ENCODE data around the gene NCOA1.
"Not testable (repeated sequence)": the region's sequence is repeated elsewhere in the genome, so short reads cannot be mapped to it uniquely, and the experiment has no call there.

The NCOA1 gene

DNA sequence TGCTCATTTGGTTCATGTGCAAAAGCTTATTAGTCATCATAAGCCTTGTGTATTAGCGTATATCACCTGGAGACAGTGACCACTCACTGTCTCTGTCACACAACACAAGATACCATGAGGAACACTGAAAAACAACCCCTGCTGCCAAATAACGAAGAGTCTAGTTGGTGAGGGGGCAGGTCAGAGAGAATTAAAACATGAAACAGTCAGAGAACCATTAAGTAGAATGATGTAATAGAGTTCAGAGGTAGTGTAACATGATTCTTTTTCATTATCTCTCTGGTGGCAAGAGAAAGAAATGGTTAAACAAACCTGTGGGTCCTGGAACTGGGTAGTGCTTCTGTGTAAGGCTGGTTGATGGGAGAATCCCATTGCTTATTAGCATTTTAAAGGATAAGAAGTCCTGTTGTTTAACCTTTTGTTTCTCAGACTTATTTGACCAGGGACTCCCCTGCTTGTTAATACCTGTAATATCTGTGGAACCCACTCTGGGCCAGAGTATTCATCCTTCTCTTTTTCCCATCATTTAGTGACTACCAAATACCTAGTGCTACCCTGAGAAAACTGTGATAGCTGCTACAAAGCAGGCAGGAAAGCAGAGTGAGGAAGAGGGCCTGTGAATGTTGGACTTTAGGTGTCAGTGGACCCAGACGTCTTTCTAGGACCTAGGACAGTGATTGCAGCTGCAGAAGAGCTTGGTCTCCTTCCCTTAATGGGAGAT is 264.1 kb downstream of the NCOA1 start:
- DNase-seq: no peak

DNA sequence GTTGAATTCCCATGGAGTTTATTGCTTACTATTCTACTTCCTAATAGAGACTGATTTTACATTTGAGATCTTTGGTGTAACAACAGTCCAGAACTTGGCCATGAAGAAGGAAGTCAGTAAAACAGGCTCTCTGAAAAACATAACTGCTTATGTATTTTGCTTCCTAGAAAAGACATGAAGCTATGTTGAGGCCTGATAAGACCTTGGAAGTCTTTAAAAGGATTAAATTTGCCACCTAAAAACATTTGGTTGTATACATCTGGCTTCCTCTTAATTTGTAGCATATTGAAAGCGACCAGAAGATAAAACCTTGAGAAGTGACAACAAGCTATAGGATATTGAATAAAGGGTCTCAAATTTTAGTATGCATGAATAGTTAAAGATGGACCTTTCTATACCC is 265.7 kb downstream of the NCOA1 start:
- DNase-seq: no peak

DNA sequence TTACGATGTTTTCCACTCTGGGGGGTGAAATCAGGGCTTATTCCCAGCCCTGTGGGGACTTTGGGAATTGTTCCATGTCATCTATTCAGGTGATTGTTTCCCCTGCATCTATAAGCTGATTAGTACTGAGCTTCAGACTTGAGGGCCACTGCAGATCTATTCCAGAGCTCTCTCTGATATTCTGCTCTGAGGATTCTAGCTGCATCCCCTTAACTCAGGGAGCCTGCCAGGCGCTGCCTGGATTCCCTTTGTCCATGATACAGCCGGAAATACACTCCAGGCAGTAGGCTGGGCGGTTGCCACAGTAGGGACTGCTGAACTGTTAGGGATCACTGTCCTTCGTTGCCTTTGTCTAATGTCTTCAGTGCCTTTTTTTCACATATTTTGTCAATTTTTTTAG is 270.8 kb downstream of the NCOA1 start:
- no peak for DNase-seq

DNA sequence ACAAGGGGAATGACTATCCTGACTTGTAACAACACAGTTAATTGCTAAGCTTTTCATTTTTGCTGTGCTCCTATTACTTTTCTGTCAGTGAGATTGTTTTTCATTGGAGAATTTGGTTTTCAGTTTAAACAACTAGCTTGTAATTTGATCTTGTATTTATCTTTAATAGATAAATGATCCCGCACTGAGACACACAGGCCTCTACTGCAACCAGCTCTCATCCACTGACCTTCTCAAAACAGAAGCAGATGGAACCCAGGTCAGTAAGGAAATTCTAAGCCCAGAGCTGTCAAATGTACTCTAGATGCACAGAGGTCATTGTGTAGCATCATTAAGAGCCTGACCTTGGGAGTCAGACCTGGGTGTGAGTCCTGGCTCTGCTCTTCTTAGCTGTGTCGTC is 271.5 kb downstream of the NCOA1 start:
- DNase-seq: no peak

DNA sequence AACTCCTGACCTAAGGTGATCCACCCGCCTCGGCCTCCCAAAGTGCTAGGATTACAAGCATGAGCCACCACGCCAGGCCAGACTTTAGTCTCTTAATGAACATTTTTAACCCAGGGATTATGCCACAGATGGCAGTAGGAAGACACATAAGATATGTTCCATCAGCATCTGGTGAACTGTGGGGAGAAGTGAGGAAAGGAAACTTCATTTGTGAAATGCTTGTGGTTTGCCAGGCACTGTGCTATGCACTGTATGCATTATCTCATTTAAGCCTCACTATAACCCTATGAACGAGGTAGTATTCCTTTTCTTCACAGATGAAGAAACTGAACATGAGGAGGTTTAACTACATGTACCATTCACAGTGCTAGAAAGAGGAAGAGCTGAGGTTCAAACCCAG is 272.8 kb downstream of the NCOA1 start:
- no peak for DNase-seq

DNA sequence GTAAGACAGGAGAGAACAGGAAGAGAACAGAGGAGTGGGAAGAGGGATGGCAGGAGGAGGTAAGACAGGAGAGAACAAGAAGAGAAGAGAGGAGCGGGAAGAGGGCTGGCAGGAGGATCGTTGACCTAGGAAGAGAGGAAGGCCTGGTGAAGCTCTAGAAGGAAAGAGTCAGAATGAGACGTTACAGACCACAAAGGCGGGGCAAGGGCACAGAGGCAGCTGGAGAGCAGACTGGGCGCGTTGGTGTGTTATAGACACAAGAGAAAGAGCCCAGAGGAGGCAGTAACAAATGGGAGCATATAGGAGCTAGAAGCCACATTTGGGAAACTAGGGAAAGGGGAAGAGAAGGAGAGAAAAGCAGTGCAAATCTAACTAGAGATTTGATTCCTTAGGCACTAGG is 275.6 kb downstream of the NCOA1 start:
- no peak for DNase-seq

DNA sequence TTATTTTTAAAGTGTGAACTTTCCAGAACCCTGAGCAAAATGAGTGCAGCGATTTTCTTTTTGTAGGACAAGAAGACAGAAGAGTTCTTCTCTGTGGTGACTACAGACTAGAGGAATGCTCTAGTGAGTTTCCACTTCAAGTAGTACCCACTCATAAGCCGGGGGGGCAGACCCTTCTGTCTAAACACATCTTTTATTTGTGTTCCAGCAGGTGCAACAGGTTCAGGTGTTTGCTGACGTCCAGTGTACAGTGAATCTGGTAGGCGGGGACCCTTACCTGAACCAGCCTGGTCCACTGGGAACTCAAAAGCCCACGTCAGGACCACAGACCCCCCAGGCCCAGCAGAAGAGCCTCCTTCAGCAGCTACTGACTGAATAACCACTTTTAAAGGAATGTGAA is 277.0 kb downstream of the NCOA1 start:
- DNase-seq: no peak

DNA sequence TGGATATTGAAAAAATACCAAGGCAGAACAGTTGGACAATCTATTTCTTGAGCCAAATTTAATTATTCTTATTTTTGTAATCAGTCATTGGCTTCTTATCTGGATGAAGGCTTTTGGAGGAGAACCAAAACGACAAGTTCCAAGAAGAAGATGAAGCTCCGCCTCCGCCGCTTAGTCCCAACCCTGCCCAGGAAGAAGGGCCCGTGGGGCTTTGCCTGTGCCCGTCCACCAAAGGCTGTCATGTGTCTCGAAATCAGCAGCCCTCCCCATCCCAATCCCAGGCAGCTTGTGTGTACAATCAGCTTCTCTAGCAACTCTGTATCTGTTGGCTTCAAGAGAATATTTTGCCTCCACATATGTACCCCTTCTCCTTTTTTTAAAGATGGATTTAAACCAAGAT is 277.5 kb downstream of the NCOA1 start:
- no peak for DNase-seq

DNA sequence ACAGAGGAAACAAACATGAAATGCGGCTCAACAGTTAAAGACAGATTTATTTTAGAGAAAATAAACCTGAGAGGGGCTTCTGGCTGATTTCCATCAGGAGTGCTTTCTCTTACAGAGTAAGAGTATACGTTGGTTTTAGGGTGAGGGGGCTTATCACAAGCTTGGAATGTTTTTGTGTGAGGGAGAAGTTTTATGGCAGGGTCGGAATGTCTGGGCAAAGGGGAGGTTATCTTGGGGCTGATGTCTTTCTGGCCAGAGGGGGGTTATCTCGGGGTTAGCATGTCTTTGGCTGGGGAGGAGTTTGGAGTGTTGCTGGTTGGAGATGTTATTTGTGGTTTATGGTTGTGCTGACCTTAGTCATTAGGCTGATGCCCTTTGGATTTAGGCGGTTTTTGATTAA is 280.0 kb downstream of the NCOA1 start:
- no peak for DNase-seq

DNA sequence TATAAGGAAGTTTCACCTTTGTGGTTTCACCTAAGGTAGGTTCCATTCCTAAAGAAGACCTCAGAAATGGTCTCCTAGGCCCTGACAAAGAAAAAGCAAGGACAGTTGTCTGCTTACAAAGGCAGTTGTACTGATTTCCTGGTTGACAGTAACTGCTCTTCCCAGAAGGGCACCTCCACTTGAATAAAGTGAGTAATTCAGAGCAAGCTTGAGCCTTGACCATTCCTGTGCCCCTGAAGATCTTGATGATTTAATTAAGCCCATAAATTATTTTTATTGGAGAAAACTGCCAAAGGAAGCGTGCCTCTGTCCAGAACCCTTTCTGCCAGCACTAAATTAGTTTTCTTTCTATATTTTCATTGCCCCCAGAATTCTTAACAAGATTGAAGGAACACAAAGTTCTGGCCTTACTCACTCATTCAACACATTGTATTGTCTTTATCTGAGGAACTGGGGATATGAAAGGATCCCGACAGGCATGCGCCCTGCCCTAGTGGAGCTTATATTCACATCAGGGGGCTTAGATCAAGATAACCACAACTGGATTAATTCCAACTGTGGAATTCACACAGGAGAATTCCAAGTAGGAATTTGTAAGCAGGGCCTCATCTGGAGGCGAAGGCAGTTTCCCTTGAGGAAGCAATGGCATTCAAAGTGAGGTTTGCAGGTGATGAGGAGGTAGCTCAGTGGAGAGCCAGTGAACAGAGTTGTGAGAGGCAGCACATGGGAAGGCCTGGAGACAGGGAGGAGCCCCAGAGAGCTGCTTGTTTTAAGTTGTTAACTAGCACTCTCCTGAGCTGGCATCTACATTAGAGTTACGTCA is 280.9 kb downstream of the NCOA1 start:
- DNase-seq: no peak

DNA sequence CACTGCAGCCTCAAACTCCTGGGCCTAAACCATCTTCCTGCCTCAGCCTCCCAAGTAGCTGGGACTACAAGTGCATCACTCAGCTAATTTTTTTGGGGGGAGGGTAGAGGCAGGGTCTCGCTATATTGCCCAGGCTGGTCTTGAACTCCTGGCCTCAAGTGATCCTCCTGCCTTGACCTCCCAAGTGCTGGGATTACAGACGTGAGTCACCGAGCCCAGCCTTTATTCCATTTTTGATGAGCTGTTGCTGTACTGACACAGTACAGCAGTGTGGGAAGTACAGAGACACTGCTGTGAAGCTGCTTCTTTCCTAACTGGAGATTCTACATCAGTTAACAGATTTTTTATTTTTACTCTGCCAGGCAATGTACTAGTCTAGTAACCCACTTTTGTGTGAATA is 283.3 kb downstream of the NCOA1 start:
- DNase-seq: no peak

DNA sequence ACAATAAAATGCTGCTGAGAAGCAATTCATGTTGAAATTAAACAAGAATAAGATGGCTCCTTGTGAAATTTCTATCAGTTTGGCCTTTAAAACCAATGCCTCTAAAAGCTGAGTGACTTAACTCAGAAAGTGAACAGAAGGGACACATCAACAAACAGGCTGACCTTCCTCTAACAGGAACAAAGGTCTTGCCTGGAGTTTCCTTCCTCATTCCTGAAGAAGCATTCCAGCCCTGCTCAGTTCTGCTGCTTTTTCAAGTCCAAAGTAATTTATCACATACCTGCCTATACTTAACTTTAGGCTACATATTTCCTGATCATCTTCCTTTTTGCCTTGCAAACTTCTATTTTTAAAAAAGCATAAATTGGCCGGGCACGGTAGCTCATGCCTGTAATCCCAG is 288.1 kb downstream of the NCOA1 start:
- no peak for DNase-seq

DNA sequence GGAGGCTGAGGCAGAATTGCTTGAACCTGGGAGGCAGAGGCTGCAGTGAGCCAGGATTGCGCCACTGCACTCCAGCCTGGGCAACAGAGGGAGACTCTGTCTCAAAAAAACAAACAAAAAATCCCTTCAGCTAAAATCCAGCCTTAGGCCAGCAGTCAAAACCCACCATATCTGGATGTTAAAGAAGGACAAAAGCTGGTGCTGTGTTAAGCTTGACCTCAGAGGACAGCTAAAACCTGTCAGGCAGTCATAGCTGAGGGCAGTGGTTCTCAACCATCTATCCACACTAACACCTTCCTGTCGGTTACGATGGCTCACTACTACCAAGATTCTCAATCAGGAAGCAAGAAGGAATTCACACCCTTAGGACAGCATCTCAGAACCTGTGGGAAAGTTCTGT is 292.6 kb downstream of the NCOA1 start:
- DNase-seq: no peak

DNA sequence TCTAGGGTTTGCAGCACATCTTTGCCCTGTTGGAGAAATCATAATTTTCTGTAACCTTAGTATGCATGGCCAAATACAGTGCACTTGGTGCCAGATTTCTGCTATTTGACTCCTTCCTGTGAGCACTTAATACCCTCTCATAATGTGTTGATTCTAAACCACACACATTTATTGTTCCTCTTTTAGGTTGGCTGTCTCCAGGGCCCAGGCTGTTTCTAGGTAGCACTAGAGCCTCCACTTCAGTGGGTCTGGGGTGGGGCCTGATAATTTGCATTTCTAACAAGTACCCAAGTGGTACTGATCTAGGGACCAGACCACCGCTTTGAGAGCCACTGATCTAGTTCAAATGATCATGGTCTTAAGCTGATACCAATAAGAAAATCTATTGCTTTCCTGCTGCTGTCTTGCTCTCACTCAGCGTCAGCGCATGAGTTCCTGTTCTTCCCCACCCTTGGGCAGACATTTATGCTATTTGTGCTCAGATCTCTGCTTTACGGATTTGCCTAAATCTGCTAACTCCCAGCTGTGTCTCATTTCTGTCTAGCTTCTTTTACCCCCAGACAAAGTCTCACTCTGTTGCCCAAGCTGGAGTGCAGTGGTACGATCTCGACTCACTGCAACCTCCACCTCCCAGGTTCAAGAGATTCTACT is 294.7 kb downstream of the NCOA1 start:
- DNase-seq: peak; percentile 22 to 33

DNA sequence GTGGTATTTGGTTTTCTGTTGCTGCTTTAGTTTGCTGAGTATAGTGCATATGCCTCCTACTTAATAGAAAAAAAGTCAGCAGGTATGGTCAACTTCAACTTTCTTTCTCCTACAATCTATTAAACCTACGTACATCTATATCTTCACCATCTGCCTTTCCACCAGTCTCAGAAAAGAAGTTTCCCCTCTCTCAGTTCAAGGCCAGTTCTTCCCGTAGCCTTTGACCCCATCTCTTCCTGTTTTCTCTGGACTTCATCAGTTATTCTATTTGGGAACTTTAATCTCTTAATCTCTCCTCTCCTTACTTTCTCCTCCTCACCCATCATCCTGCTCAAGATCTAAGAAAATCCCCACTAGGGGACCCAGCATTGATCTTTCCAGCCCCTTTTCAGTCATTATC is 296.5 kb downstream of the NCOA1 start:
- DNase-seq: no peak

DNA sequence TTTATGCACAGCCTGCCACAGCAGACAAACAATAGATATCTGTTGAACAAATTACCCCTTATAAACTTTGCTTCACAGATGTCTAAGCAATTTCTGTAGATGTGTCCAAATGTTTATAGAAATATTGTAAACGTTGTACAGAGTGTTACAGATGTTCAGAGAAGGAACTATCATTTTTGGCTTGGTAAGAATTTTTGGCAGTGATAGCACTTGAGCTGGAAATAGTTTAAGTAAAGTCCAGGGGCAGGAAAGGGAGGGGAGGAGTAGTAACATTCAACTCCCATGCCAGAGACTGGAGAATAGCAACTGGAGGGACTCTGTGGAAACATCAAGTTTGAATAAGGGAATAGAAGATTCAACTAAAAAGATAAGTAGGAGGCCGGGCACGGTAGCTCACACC is 297.8 kb downstream of the NCOA1 start:
- no peak for DNase-seq

DNA sequence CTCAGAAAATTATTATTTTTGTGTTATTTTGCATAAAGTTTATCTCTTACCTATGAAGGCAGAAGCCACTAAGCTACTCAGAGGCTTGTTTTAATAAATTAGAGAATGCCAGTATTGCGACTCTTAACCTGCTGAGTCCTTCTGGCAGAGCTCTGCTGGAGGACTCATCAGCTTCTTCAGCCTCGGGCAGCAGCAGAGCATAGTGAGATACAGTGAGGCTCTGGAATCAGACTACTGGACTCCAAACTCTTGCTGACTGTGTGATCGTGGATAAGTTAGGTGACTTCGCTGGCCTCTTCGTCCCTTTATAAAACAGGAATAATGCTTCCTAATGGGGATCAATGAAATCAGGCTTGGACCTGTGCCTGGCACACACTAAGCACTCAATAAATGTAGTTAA is 300.4 kb downstream of the NCOA1 start:
- no peak for DNase-seq

DNA sequence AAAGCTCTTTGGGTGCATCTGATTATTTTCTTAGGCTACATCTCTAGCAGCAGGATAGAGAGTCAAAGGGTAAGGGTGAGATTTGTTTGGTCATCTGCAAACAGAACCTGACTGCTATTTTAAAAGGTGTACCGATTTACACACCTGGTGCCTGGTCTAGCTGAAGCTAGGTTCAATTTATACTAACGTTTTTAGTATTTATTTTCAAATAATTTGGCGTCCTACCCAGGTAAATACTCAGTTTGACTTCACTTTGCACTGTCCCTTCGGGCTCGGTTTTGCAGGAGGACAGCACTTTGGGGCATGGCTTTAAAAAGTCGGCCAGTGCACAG is 301.5 kb downstream of the NCOA1 start:
- DNase-seq: no peak

DNA sequence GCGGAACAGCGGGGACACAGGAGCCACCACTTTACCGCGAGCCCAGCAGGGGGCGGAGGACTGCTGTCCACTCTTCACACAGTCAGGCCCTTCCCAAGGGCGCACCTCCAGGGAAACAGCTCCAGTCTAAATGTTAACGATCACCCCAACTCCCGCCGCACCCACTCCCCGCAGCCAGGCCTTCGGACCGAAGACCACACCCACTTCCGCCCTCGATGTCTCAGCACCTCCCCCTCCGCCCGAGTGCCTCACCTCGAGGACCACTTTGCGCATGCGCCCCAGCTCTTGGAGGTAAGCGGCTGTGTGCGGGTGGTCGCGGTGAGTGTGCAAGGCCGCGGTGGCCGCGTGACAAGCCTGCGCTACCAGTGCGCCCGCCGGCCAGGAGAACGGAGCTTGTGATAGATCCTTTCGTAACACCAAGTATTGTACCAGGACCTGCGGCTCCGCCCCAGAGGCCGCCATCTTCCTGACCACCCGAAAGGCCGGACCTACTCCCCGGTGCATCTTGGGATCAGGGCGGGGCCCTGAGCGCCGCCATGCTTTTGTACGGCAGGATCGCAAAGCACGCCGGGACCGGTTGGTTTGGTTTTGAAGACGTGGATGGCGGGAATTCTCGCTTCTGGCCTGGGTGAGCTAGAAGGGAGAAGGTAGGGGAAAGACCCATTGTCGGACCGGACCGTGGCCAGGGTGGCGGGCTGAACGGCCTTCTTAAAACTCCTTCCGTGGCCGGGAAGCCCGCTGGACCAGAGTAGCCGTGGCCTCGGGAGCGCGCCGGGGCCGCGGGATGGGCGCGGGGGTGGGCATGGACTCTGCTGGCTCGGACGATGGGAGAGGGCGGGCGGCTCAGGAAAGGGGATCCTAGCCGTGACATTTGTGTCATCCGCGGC is 302.1 kb downstream of the NCOA1 start, which contains the start of the genes CENPO and PTRHD1:
Gene CENPO (plus strand): TSS at position 552 of the 887 bp plus-strand sequence. CDS start 495 bp downstream, outside the sequence.
Gene PTRHD1 (minus strand): TSS at position 518 of the 887 bp plus-strand sequence. CDS start 14 bp downstream, at position 504.
- DNase-seq: peak; percentile 92 to 96

DNA sequence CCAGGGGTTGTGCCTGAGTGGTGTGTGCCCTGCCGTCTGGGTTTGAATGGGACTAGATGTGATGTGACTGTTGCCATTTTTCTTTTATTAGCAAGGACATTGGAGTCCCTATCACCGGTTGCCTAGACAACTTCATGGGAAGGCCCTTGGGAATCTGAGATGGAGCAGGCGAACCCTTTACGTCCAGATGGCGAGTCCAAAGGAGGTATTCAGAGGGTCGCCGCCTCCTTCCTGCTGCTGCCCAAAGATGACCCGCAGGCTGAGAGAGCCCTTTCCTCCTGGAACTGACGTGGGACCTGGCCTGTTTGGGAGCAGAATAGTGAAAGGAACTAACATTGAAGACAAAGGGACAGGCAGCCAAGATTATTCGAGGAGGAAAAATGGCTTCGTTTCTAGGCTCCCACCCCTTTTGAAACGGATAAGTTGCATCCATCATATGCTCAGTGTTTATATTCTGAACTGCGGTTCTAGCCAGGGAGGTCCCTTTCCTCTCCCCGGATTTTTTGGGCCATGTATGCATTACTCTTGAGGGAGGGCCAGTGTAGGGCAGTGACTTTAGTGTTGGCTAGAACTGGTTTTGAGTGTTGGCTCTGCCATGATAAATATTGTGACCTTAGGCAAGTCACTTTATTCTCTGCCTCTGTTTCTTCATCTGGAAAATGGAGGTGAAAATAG is 302.8 kb downstream of the NCOA1 start:
- DNase-seq: peak in 1 of 2 experiments; percentile 5

DNA sequence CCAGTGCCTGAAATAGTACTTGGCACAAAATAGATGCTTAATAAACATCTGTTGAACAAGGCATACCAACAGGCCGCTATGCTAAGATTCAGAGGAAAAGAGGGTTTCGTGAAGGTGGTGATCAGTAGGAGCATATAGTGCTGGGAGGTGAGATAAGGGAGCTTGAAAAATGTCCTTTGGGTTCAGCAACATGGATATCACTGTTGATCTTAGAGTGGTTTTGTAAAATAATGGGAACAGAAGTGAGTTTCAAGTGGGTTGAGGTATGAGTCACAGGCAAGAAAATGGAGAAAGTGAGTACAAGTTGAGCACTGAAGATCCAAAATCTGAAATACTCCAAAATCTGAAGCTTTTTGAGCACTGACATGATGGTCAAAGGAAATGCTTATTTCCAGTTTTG is 306.6 kb downstream of the NCOA1 start:
- DNase-seq: no peak

DNA sequence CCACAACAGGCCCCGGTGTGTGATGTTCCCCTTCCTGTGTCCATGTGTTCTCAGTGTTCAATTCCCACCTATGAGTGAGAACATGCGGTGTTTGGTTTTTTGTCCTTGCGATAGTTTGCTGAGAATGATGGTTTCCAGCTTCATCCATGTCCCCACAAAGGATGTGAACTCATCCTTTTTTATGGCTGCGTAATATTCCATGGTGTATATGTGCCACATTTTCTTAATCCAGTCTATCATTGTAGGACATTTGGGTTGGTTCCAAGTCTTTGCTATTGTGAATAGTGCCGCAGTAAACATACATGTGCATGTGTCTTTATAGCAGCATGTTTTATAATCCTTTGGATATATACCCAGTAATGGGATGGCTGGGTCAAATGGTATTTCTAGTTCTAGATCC is 309.4 kb downstream of the NCOA1 start:
- not testable (repeated sequence) for DNase-seq

Data from AML-193 (cell line).